ENCODE measurements around the gene METTL27. TPM values are rescaled to one million over a fixed set of nuclear protein-coding genes. Genes with fewer than 3 reads are reported as not detected.
"Not testable (repeated sequence)": the region's sequence is repeated elsewhere in the genome, so short reads cannot be mapped to it uniquely, and the experiment has no call there.

METTL27 gene
- total and polyA plus RNA-seq, 3 experiments from 2014 or later, result not detected

- H3K27ac Mint-ChIP-seq, CTCF ChIA-PET: not testable (repeated sequence)
Observed at GRCh38 chr7:73884867-73885422, 42.6 kb upstream of the METTL27 start.

DNA sequence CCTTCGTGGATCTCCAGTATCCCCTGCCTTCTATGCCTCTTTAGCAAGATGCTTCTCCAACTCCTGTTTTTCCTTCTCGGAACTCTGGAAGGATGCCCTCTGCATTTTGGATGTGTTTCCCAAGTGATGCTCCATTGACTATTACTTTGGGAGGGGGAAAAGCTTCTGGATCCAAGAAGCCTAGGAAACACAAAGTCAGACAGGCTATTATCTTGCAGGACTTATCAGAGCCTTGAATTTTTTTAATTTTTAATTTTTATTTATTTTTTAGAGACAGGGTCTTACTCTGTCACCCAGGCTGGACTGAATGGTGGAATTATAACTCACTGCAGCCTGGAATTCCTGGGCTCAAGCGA lies 39.7 kb upstream of the METTL27 start:
- H3K27me3 ChIP-seq (ENCODE audit: insufficient read depth, low read length, poor library complexity, severe bottlenecking), result no peaks in the 10 kb centered on the region
- Mint-ChIP-seq H3K9me3 (no peaks in the 10 kb centered on the region), H3K4me3 (no peak overlapping the region), H3K27me3 (peaks cover 10 to 41% of the 10 kb centered on the region in 2 donors), H3K36me3 (no peaks in the 10 kb centered on the region), H3K27ac (no peak overlapping the region), H3K4me1 (no peaks in the 10 kb centered on the region)
- DNase-seq, result no peak
- ChIA-PET CTCF (no interaction called here), POLR2A (no interaction called here)
- H3K4me3 ChIP-seq (ENCODE audit: low read length), result no peak overlapping the region
- H3K4me1 ChIP-seq (ENCODE audit: insufficient read depth, low read length), result no peaks in the 10 kb centered on the region
- H3K9me3 ChIP-seq (ENCODE audit: low read length), result no peaks in the 10 kb centered on the region
- H3K27ac ChIP-seq (ENCODE audit: low read depth, low read length), result no peak overlapping the region
- H3K36me3 ChIP-seq (ENCODE audit: insufficient read depth, low read length), result no peaks in the 10 kb centered on the region

More at GRCh38 chr7:73884867-73885422, 42.6 kb upstream of the METTL27 start:
- H3K4me1 Mint-ChIP-seq; H3K9me3 Mint-ChIP-seq; H3K4me3 ChIP-seq (ENCODE audit: low read length); H3K27me3 ChIP-seq (ENCODE audit: insufficient read depth, low read length, poor library complexity, severe bottlenecking); H3K9me3 ChIP-seq (ENCODE audit: low read length); H3K4me1 ChIP-seq (ENCODE audit: insufficient read depth, low read length); H3K27ac ChIP-seq (ENCODE audit: low read depth, low read length); POLR2A ChIA-PET; H3K36me3 ChIP-seq (ENCODE audit: insufficient read depth, low read length); H3K36me3 Mint-ChIP-seq; H3K4me3 Mint-ChIP-seq: not testable (repeated sequence)
- peaks cover 11 to 46% of the 10 kb centered on the region in 2 donors for H3K27me3 Mint-ChIP-seq
- peak in 1 of 5 donors; percentile 4 for DNase-seq

DNA sequence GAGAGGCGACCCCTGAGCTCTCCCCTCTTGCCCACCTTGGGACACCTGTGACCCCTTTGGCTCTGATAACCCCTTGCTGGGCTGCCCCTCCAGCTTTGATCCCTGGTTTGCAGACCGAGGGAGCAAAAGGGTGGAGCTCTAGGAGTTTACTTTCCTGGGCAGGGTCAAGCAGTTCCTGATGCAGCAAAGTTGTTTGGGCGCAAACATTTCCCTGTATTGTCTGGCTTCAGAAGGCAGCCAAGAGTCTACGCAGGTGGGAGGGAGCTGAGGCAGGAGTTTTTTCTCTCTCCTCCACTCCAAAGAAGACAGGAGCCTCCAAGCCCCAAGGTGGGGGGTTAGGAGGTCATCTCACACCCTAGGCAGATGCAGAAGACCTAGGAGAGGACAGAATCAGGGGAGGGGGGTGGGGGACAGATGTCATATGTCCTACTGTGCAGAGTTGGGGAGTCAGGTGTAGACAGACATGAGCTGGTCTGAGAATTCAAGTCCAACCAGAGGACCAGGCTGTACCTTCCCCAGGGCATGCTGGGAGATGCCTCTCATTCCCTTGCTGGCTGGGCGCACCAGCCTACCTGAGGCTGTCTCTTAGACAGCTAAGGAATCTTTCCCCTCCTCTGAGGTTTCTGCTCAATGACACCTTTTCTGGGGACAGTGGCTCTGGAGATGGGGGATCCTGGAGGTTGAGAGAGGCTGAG lies 39.2 kb upstream of the METTL27 start:
- DNase-seq, result no peak
- Histone ChIP-seq H3K36me3 (ENCODE audit: insufficient read depth, low read length) (no peaks in the 10 kb centered on the region), H3K4me3 (ENCODE audit: low read length) (no peak overlapping the region), H3K27me3 (ENCODE audit: insufficient read depth, low read length, poor library complexity, severe bottlenecking) (no peaks in the 10 kb centered on the region), H3K27ac (ENCODE audit: low read depth, low read length) (no peak overlapping the region), H3K4me1 (ENCODE audit: insufficient read depth, low read length) (no peaks in the 10 kb centered on the region), H3K9me3 (ENCODE audit: low read length) (no peaks in the 10 kb centered on the region)
- Mint-ChIP-seq H3K4me3 (no peak overlapping the region), H3K9me3 (no peaks in the 10 kb centered on the region), H3K27ac (no peak overlapping the region), H3K27me3 (peaks cover 10 to 38% of the 10 kb centered on the region in 2 donors), H3K36me3 (no peaks in the 10 kb centered on the region), H3K4me1 (no peaks in the 10 kb centered on the region)
- CTCF ChIA-PET, result no interaction called here
- POLR2A ChIA-PET, result no interaction called here

- Histone ChIP-seq H3K9me3 (ENCODE audit: low read length) (no peaks in the 10 kb centered on the region), H3K27ac (ENCODE audit: low read depth, low read length) (no peak overlapping the region), H3K4me1 (ENCODE audit: insufficient read depth, low read length) (no peaks in the 10 kb centered on the region), H3K27me3 (ENCODE audit: insufficient read depth, low read length, poor library complexity, severe bottlenecking) (no peaks in the 10 kb centered on the region), H3K36me3 (ENCODE audit: insufficient read depth, low read length) (no peaks in the 10 kb centered on the region), H3K4me3 (ENCODE audit: low read length) (no peak overlapping the region)
- H3K4me3 Mint-ChIP-seq, result no peak overlapping the region
- no peak for DNase-seq
- ChIA-PET POLR2A (no interaction called here), CTCF (no interaction called here)
- no peaks in the 10 kb centered on the region for H3K36me3 Mint-ChIP-seq
- H3K4me1 Mint-ChIP-seq, result no peaks in the 10 kb centered on the region
- H3K27me3 Mint-ChIP-seq, result peaks cover 7 to 35% of the 10 kb centered on the region in 2 donors
- H3K27ac Mint-ChIP-seq, result no peak overlapping the region
- no peaks in the 10 kb centered on the region for H3K9me3 Mint-ChIP-seq
Observed at GRCh38 chr7:73880755-73881328, 38.5 kb upstream of the METTL27 start.

DNA sequence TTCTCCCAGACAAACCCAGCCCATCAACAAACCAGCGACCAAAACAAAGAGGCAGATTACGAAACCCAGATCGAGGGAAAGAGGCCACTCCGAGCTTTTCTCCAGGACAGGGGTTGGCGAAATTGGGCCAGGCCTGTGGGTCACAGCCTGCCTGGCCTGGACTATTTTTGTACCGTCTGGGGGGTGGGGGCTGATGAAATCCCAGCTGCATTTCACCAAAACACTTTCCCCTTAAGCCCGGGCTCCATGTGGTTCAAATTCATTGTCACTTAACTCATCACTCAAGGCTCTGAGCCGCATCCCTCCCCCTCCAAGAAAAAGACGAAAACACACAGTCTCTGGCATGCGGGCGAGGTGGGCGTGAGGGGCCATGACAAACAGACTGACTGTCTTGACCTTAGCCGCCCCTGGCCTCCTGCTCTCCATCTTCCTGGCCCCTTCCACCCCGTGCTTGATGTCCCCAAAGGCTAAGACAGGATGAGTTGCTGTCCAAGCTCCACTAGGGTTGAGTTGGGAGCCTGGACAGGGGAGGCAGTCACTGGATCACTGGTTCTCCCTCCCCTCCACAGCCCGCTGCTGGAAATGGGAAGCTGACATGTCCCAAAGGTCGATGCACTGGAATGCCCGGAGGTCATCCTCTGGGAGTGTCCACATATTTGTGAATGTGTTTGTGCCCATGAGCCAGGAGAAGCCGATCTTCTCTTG lies 37.8 kb upstream of the METTL27 start:
- no peak overlapping the region for H3K4me3 Mint-ChIP-seq
- H3K4me1 Mint-ChIP-seq, result no peaks in the 10 kb centered on the region
- Histone ChIP-seq H3K4me1 (ENCODE audit: insufficient read depth, low read length) (no peaks in the 10 kb centered on the region), H3K36me3 (ENCODE audit: insufficient read depth, low read length) (no peaks in the 10 kb centered on the region), H3K27me3 (ENCODE audit: insufficient read depth, low read length, poor library complexity, severe bottlenecking) (no peaks in the 10 kb centered on the region), H3K9me3 (ENCODE audit: low read length) (no peaks in the 10 kb centered on the region), H3K4me3 (ENCODE audit: low read length) (no peak overlapping the region), H3K27ac (ENCODE audit: low read depth, low read length) (no peak overlapping the region)
- ChIA-PET POLR2A (no interaction called here), CTCF (no interaction called here)
- no peaks in the 10 kb centered on the region for H3K36me3 Mint-ChIP-seq
- H3K27ac Mint-ChIP-seq, result no peak overlapping the region
- no peak for DNase-seq
- H3K27me3 Mint-ChIP-seq, result peaks cover 6 to 35% of the 10 kb centered on the region in 2 donors
- H3K9me3 Mint-ChIP-seq, result no peaks in the 10 kb centered on the region

DNA sequence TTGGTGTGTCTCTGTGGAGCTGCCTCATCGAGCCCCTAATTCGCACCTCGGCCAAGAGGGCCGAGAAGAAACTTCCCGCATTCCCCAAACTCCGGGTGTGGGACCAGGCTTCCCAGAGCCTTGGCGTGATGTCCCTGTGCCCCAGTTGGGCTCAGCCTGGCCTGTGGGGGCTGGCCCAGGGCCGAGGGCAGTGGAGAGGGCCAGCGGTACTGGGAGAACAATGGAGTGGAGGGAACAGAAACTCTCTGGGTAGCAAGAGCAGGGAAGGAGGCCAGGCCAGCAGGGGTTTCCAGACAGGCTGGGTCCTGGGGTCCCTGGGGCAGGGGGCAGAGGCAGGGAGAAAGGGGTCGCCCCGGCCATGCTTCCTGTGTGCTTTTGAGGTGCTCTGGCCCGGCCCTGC lies 34.7 kb upstream of the METTL27 start:
- Histone ChIP-seq H3K4me3 (ENCODE audit: low read length) (no peak overlapping the region), H3K4me1 (ENCODE audit: insufficient read depth, low read length) (no peaks in the 10 kb centered on the region), H3K27me3 (ENCODE audit: insufficient read depth, low read length, poor library complexity, severe bottlenecking) (no peaks in the 10 kb centered on the region), H3K27ac (ENCODE audit: low read depth, low read length) (no peak overlapping the region), H3K9me3 (ENCODE audit: low read length) (no peaks in the 10 kb centered on the region), H3K36me3 (ENCODE audit: insufficient read depth, low read length) (no peaks in the 10 kb centered on the region)
- Mint-ChIP-seq H3K27ac (no peak overlapping the region), H3K4me1 (no peaks in the 10 kb centered on the region), H3K36me3 (no peaks in the 10 kb centered on the region), H3K9me3 (no peaks in the 10 kb centered on the region), H3K4me3 (no peak overlapping the region), H3K27me3 (peaks cover 5 to 26% of the 10 kb centered on the region in 2 donors)
- POLR2A ChIA-PET, result no interaction called here
- no peak for DNase-seq
- CTCF ChIA-PET, result no interaction called here

DNA sequence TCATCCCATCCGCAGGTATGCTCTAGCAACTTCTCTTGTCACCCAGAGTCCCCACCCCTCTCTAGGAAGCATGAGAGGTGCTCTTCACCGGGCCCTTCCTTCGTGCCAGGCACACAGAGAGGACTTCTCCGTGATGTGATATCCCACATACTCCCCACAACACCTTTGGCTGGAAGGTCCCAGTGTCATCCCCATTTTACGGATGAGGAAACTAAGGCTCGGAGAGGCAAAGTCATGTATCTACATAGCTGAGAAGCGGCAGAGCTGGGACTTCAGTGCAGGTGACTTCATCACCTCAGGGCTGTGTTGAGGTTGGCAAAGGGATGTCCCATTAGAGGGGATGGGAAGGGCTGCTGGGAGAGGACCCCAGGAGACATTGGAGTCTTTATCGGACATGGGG lies 34.0 kb upstream of the METTL27 start:
- Mint-ChIP-seq H3K36me3 (no peaks in the 10 kb centered on the region), H3K4me1 (no peaks in the 10 kb centered on the region), H3K9me3 (no peaks in the 10 kb centered on the region), H3K4me3 (no peak overlapping the region), H3K27ac (no peak overlapping the region), H3K27me3 (peaks cover 5 to 23% of the 10 kb centered on the region in 2 donors)
- Histone ChIP-seq H3K4me1 (ENCODE audit: insufficient read depth, low read length) (no peaks in the 10 kb centered on the region), H3K27me3 (ENCODE audit: insufficient read depth, low read length, poor library complexity, severe bottlenecking) (no peaks in the 10 kb centered on the region), H3K27ac (ENCODE audit: low read depth, low read length) (no peak overlapping the region), H3K9me3 (ENCODE audit: low read length) (no peaks in the 10 kb centered on the region), H3K4me3 (ENCODE audit: low read length) (no peak overlapping the region), H3K36me3 (ENCODE audit: insufficient read depth, low read length) (no peaks in the 10 kb centered on the region)
- CTCF ChIA-PET, result no interaction called here
- no peak for DNase-seq
- POLR2A ChIA-PET, result no interaction called here

DNA sequence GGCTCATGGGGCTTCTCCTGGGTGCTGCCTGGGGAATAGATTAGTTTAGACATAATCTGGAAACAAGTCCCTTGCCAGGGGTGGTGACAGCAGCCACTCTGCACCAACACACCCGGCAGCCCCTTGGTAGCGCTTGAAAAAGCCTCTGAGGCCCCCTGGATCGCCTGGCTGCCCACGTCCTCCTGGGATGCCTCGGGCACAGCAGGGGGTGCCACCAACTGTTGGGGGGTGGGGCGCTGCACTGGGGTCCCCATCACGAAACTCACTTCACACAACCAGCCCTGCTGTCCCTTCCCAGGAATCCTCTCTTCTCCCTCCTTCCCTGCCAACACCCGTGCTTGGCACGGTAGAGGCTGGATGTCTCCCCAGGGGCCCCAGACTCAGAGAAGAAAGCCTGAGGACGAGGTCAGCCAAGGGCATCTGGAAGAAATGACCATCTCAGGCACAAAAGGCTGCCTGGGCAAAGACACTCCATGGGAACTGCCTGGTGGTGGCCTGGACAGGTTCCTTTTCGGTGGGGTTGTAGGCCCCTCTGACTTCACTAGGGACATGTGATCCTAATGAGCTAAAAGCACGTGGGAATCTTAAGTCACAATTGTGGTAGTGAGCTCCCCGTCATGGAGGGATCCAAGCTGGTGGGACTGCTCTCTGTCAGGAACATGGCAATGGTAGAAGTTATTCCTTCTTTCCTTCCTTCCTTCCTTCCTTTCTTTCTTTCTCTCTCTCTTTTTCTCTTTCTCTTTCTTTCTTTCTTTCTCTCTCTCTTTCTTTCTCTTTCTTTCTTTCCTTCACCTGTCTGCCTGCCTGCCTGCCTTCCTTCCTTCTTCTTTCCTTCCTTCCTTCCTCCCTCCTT lies 30.0 kb upstream of the METTL27 start:
- H3K4me1 Mint-ChIP-seq, result no peaks in the 10 kb centered on the region
- Histone ChIP-seq H3K9me3 (ENCODE audit: low read length) (no peaks in the 10 kb centered on the region), H3K27ac (ENCODE audit: low read depth, low read length) (no peak overlapping the region), H3K27me3 (ENCODE audit: insufficient read depth, low read length, poor library complexity, severe bottlenecking) (no peaks in the 10 kb centered on the region), H3K4me3 (ENCODE audit: low read length) (no peak overlapping the region), H3K4me1 (ENCODE audit: insufficient read depth, low read length) (no peaks in the 10 kb centered on the region), H3K36me3 (ENCODE audit: insufficient read depth, low read length) (no peaks in the 10 kb centered on the region)
- DNase-seq, result no peak
- no peak overlapping the region for H3K4me3 Mint-ChIP-seq
- H3K9me3 Mint-ChIP-seq, result no peaks in the 10 kb centered on the region
- POLR2A ChIA-PET, result no interaction called here
- H3K27me3 Mint-ChIP-seq, result peaks cover 1 to 4% of the 10 kb centered on the region in 2 donors
- H3K27ac Mint-ChIP-seq, result no peak overlapping the region
- CTCF ChIA-PET, result no interaction called here
- no peaks in the 10 kb centered on the region for H3K36me3 Mint-ChIP-seq

All from CD8-positive, alpha-beta memory T cell (primary cell).